Activated CD8-positive, alpha-beta T cell treated with anti-CD3 and anti-CD28 coated beads for 36 hours (primary cell): ENCODE results near the gene KDM3B. TPM values are rescaled to one million over a fixed set of nuclear protein-coding genes. Genes with fewer than 3 reads are reported as not detected.

Source experiments
- ATAC-seq: fragments of 200-7000 bp; cut with Tn5 transposase; one replicate; pipeline ENCODE4 v1.10.0; 2021; ENCODE audit warnings: mild to moderate bottlenecking, moderate library complexity
- CTCF ChIA-PET: fragments of 350-600 bp; sonication (Branson Sonifier 250); formaldehyde crosslinking; loops from one replicate; lab custom pipeline; 2021; ENCODE audit warnings: antibody characterized with exemption; lab: Charles Lee
- POLR2A ChIA-PET: fragments of 350-600 bp; sonication (Branson Sonifier 250); formaldehyde crosslinking; loops from one replicate; lab custom pipeline; 2021; ENCODE audit warnings: antibody characterized with exemption; lab: Charles Lee
- DNase-seq: peaks from one replicate; pipeline ENCODE4 v3.0.0-alpha.2; 2020
- H3K27ac Mint-ChIP-seq: one replicate; pipeline ENCODE4 v1.8.0; 2021; ENCODE audit warnings: mild to moderate bottlenecking, mixed read lengths
- H3K27me3 Mint-ChIP-seq: one replicate; pipeline ENCODE4 v1.8.0; 2021; ENCODE audit warnings: mixed read lengths
- H3K36me3 Mint-ChIP-seq: one replicate; pipeline ENCODE4 v1.8.0; 2021; ENCODE audit warnings: low read depth, mixed read lengths
- H3K4me1 Mint-ChIP-seq: one replicate; pipeline ENCODE4 v1.8.0; 2021; ENCODE audit warnings: low read depth, mixed read lengths
- H3K4me3 Mint-ChIP-seq: one replicate; pipeline ENCODE4 v1.8.0; 2021; ENCODE audit warnings: mild to moderate bottlenecking, moderate library complexity, mixed read lengths
- H3K9me3 Mint-ChIP-seq: one replicate; pipeline ENCODE4 v1.8.0; 2021; ENCODE audit warnings: mixed read lengths
- intact Hi-C: fragments of 100-400 bp; cut with micrococcal nuclease; formaldehyde crosslinking; loops from one replicate; pipeline ENCODE4 v1.10.0; 2022
- total RNA-seq, 2 experiments: library from RNA; stranded (reverse); gene quantifications; one replicate each; pipeline ENCODE4 v1.2.3, GENCODE V29; 2021
- TF ChIP-seq, protein P1 (sequence below): fragments of 200-600 bp; IDR thresholded peaks from one replicate; pipeline ENCODE4 v1.8.0; 2022; ENCODE audit warnings: antibody characterized with exemption, mild to moderate bottlenecking

KDM3B gene
- total RNA-seq, 2 experiments from 2014 or later, result 41.6 to 41.9 TPM

- Mint-ChIP-seq H3K4me1 (no peaks in the 10 kb centered on the region), H3K27me3 (no peaks in the 10 kb centered on the region), H3K27ac (no peak overlapping the region), H3K9me3 (no peaks in the 10 kb centered on the region), H3K4me3 (no peak overlapping the region), H3K36me3 (peaks cover 39% of the 10 kb centered on the region)
- DNase-seq (no peak), ATAC-seq (no peak)
- ChIA-PET POLR2A (interaction anchor here (1.0 kb wide), 2 partner anchors 14 to 96 kb away, joined by 3 to 4 read pairs; partner anchors contain the start of gene REEP2), CTCF (interaction anchor here (0.9 to 1.2 kb wide), 2 partner anchors 11 to 73 kb away, joined by 3 read pairs; no protein-coding TSS in a partner anchor)
- TF ChIP-seq, protein P1, sequence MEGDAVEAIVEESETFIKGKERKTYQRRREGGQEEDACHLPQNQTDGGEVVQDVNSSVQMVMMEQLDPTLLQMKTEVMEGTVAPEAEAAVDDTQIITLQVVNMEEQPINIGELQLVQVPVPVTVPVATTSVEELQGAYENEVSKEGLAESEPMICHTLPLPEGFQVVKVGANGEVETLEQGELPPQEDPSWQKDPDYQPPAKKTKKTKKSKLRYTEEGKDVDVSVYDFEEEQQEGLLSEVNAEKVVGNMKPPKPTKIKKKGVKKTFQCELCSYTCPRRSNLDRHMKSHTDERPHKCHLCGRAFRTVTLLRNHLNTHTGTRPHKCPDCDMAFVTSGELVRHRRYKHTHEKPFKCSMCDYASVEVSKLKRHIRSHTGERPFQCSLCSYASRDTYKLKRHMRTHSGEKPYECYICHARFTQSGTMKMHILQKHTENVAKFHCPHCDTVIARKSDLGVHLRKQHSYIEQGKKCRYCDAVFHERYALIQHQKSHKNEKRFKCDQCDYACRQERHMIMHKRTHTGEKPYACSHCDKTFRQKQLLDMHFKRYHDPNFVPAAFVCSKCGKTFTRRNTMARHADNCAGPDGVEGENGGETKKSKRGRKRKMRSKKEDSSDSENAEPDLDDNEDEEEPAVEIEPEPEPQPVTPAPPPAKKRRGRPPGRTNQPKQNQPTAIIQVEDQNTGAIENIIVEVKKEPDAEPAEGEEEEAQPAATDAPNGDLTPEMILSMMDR, result no peak
- intact Hi-C loops, result no loop called here
These were observed 72.6 kb downstream of the KDM3B start for GRCh38 chr5:138425079-138425478.

DNA sequence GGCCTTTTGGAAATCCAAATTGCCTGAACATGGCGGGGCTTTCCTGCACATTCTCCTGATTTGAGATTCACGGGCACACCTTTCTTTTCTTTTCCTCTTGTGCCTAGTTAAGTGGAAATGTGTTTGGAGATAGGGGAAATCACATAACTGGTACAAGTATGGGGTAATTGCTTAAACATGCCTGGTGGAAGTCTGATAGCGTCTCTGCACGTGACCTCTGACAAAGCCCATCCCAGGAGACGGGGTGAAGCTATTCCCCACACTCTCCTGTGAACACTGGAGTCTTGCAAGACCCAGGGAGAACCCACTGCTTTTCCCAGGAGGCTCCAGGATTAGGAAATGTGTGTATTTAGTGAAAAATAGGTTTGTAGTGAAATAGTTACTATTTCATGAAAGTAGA lies 83.5 kb downstream of the KDM3B start:
- Mint-ChIP-seq H3K9me3 (no peaks in the 10 kb centered on the region), H3K4me3 (no peak overlapping the region), H3K27me3 (no peaks in the 10 kb centered on the region), H3K4me1 (peaks cover 12% of the 10 kb centered on the region), H3K36me3 (peaks cover 13% of the 10 kb centered on the region), H3K27ac (no peak overlapping the region)
- intact Hi-C loops, result no loop called here
- ATAC-seq, result no peak
- ChIA-PET POLR2A (no interaction called here), CTCF (interaction anchor here (1.5 to 5.8 kb wide), 3 partner anchors 11 to 83 kb away, joined by 3 to 38 read pairs (median 12); partner anchors contain the start of gene KDM3B)
- TF ChIP-seq, protein P1, result no peak
- DNase-seq, result no peak

GRCh38 chr5:138438003-138438723 lies 85.7 kb downstream of the KDM3B start:
- Mint-ChIP-seq H3K36me3 (peaks cover 3% of the 10 kb centered on the region), H3K4me3 (peak overlapping the region; percentile 67), H3K9me3 (no peaks in the 10 kb centered on the region), H3K27ac (no peak overlapping the region), H3K27me3 (no peaks in the 10 kb centered on the region), H3K4me1 (peaks cover 12% of the 10 kb centered on the region)
- DNase-seq, result no peak
- ATAC-seq, result no peak
- TF ChIP-seq, protein P1, result no peak
- ChIA-PET CTCF (interaction anchor here (1.0 to 3.8 kb wide), 5 partner anchors 11 to 85 kb away, joined by 3 to 17 read pairs (median 7); partner anchors contain the start of gene KDM3B), POLR2A (interaction anchor here (0.7 to 2.6 kb wide), 9 partner anchors 11 to 137 kb away, joined by 3 to 12 read pairs (median 3); partner anchors contain the start of gene HSPA9)
- intact Hi-C loops, result no loop called here

GRCh38 chr5:138438724-138439476 lies 86.4 kb downstream of the KDM3B start, which contains the start of gene REEP2:
REEP2 (plus strand) TSS chr5:138439057; CDS start chr5:138439209, 152 bp downstream.
- peaks cover 12% of the 10 kb centered on the region for H3K4me1 Mint-ChIP-seq
- H3K4me3 Mint-ChIP-seq, result peak within 1 kb of the TSS; percentile 73
- CTCF ChIA-PET, result interaction anchor here (1.0 to 3.8 kb wide), 5 partner anchors 11 to 86 kb away, joined by 3 to 17 read pairs (median 7); partner anchors contain the start of gene KDM3B
- POLR2A ChIA-PET, result interaction anchor here (0.7 to 2.6 kb wide), 10 partner anchors 11 to 136 kb away, joined by 3 to 12 read pairs (median 4); partner anchors contain the start of gene HSPA9
- H3K27me3 Mint-ChIP-seq, result no peaks in the 10 kb centered on the region
- H3K9me3 Mint-ChIP-seq, result no peaks in the 10 kb centered on the region
- ATAC-seq, result peak; percentile 92
- H3K27ac Mint-ChIP-seq, result no peak within 1 kb of the TSS
- TF ChIP-seq, protein P1, result no peak
- intact Hi-C loops, result no loop called here
- peaks cover 1% of the 10 kb centered on the region for H3K36me3 Mint-ChIP-seq
- DNase-seq, result peak; percentile 81
